HepG2 (cell line): ENCODE results near the gene ERBB3. TPM values are rescaled to one million over a fixed set of nuclear protein-coding genes. Genes with fewer than 3 reads are reported as not detected.
A peak's percentile ranks its signal among the peaks of the same experiment; 100 is the strongest.

Experiments used
- ATAC-seq: fragments of 200-7000 bp; cut with Tn5 transposase; 3 replicates; pipeline ENCODE4 v1.9.1; 2020; ENCODE audit warnings: mild to moderate bottlenecking, moderate library complexity
- BruUV-seq: library from RNA; stranded (reverse); fragments of 400-500 nt; replicated peaks from 2 replicates; lab custom pipeline; 2021; lab: Mats Ljungman, UMichigan
- CTCF ChIA-PET: fragments of 300-600 bp; formaldehyde crosslinking; extraction: SDS; loops from one replicate; lab custom pipeline; 2021; ENCODE audit warnings: low total read pairs, inconsistent platforms, low intra/inter-chr PET ratio; lab: Yijun Ruan, JAX
- POLR2A ChIA-PET: fragments of 350-600 bp; sonication (Branson Sonifier 250); formaldehyde crosslinking; loops from one replicate; lab custom pipeline; 2020; ENCODE audit warnings: antibody characterized with exemption, inconsistent platforms; lab: Yijun Ruan, JAX
- DNase-seq: peaks from one replicate; pipeline ENCODE4 v3.0.0-alpha.2; 2015; ENCODE audit warnings: low spot score
- FAIRE-seq: peaks from 3 replicates; lab custom pipeline; 2011; peaks lifted over from hg19 to GRCh38; lab: Jason Lieb, UNC
- H2AFZ ChIP-seq: one replicate; pipeline ENCODE4 v1.6.1; 2011; ENCODE audit warnings: low read length, inconsistent platforms
- H3K27ac ChIP-seq: fragments of 300-600 bp; 3 replicates; pipeline ENCODE4 v1.8.0; 2011; ENCODE audit warnings: mixed run types, mild to moderate bottlenecking, mixed read lengths, low read length, inconsistent platforms; ENCODE audit not compliant: insufficient read depth; ENCODE audit errors: extremely low read length
- H3K27me3 ChIP-seq, 2 experiments: fragments of 200-600 bp in 1 of 2; 2 replicates in 1 of 2; 3 replicates in 1 of 2; pipeline versions ENCODE4 v1.6.0 to v1.8.0; 2011; ENCODE audit warnings: low read length in 2 of 2, mild to moderate bottlenecking in 2 of 2, moderate library complexity in 2 of 2, inconsistent platforms in 1 of 2; ENCODE audit not compliant: insufficient read depth in 2 of 2, control insufficient read depth in 1 of 2
- H3K36me3 ChIP-seq, 2 experiments: fragments of 200-600 bp in 1 of 2; replicated peaks in 1 of 2; 2 replicates in 1 of 2; 3 replicates in 1 of 2; pipeline versions ENCODE4 v1.5.1 to v1.8.0; 2011; ENCODE audit warnings: low read length in 2 of 2, inconsistent platforms in 1 of 2; ENCODE audit not compliant: insufficient read depth in 2 of 2, control insufficient read depth in 1 of 2
- H3K4me1 ChIP-seq: 2 replicates; pipeline ENCODE4 v1.5.1; 2012; ENCODE audit warnings: low read length, inconsistent platforms; ENCODE audit not compliant: insufficient read depth
- H3K4me2 ChIP-seq: 2 replicates; pipeline ENCODE4 v1.6.0; 2011; ENCODE audit warnings: low read depth, low read length, inconsistent platforms
- H3K4me3 ChIP-seq, 3 experiments: fragments of 200-600 bp in 1 of 3; sonication (generic), shearing (Covaris generic) in 1 of 3; replicated peaks in 1 of 3; 2 replicates each; pipeline ENCODE4 v1.5.1; 2011 to 2016; ENCODE audit warnings: low read length in 3 of 3, inconsistent platforms in 2 of 3, low read depth in 2 of 3, mild to moderate bottlenecking in 2 of 3, control low read depth in 1 of 3, mixed read lengths in 1 of 3; ENCODE audit not compliant: insufficient read depth in 1 of 3
- H3K79me2 ChIP-seq: one replicate; pipeline ENCODE4 v1.6.1; 2011; ENCODE audit warnings: low read length, inconsistent platforms; ENCODE audit not compliant: insufficient read depth
- H3K9ac ChIP-seq: 2 replicates; pipeline ENCODE4 v1.6.0; 2011; ENCODE audit warnings: mild to moderate bottlenecking, low read depth, low read length, inconsistent platforms; ENCODE audit not compliant: insufficient read depth
- H3K9me3 ChIP-seq: 2 replicates; pipeline ENCODE4 v1.5.1; 2012; ENCODE audit warnings: mild to moderate bottlenecking, low read length
- H4K20me1 ChIP-seq: 2 replicates; pipeline ENCODE4 v1.6.0; 2011; ENCODE audit warnings: inconsistent platforms, mild to moderate bottlenecking, low read length, moderate library complexity; ENCODE audit not compliant: insufficient read depth
- CBX1 ChIP-seq: IDR thresholded peaks from one replicate; pipeline ENCODE4 v1.6.1; 2016; ENCODE audit warnings: antibody characterized with exemption, low read depth
- IRX3 ChIP-seq: sonication (generic); formaldehyde crosslinking; IDR thresholded peaks from 2 replicates; pipeline ENCODE4 v1.8.1; 2023; ENCODE audit warnings: mild to moderate bottlenecking, low read depth, missing genetic modification reagents, borderline replicate concordance
- KIAA2018 ChIP-seq: sonication (generic); formaldehyde crosslinking; IDR thresholded peaks from 2 replicates; pipeline ENCODE4 v1.5.0; 2020; ENCODE audit warnings: mild to moderate bottlenecking, missing genetic modification reagents, borderline replicate concordance
- NFIB ChIP-seq: sonication (generic); formaldehyde crosslinking; IDR thresholded peaks from 2 replicates; pipeline ENCODE4 v1.9.0; 2021; ENCODE audit warnings: missing genetic modification reagents, mild to moderate bottlenecking, borderline replicate concordance
- PRPF4 ChIP-seq: fragments of 200-400 bp; formaldehyde crosslinking; IDR thresholded peaks from 2 replicates; pipeline ENCODE4 v1.6.1; 2016; ENCODE audit warnings: low read length, low read depth; ENCODE audit not compliant: poor library complexity, severe bottlenecking
- RNF219 ChIP-seq: sonication (generic); formaldehyde crosslinking; IDR thresholded peaks from 2 replicates; pipeline ENCODE4 v1.5.0; 2020; ENCODE audit warnings: mild to moderate bottlenecking, missing genetic modification reagents
- TFE3 ChIP-seq: IDR thresholded peaks from 2 replicates; pipeline ENCODE4 v1.6.1; 2016
- TRIM22 ChIP-seq: fragments of 450-650 bp; IDR thresholded peaks from 2 replicates; pipeline ENCODE4 v1.6.1; 2017
- ZBTB1 ChIP-seq: sonication (generic); formaldehyde crosslinking; IDR thresholded peaks from 2 replicates; pipeline ENCODE4 v1.4.0; 2020; ENCODE audit warnings: missing genetic modification reagents, borderline replicate concordance
- ZNF605 ChIP-seq: sonication (generic); formaldehyde crosslinking; IDR thresholded peaks from 2 replicates; pipeline ENCODE4 v1.8.0; 2022; ENCODE audit warnings: mild to moderate bottlenecking, missing genetic modification reagents
- ZNF792 ChIP-seq: IDR thresholded peaks from 2 replicates; pipeline ENCODE4 v1.6.1; 2016
- WGBS: methylation state at CpG from one replicate; pipeline ENCODE4 v1.1.6; 2017; ENCODE audit warnings: low lambda C conversion rate; 5-methylcytosine and 5-hydroxymethylcytosine counted together
- in situ Hi-C: cut with HindIII; loops from 2 replicates; pipeline ENCODE4 v1.10.0; 2017; ENCODE audit warnings: low pct_unique_long_range_greater_than_20kb; ENCODE audit not compliant: extremely low pct_ligation_motif_present
- intact Hi-C: fragments of 100-400 bp; cut with micrococcal nuclease; formaldehyde crosslinking; loops from one replicate; pipeline ENCODE4 v1.10.0; 2022; ENCODE audit not compliant: unreplicated experiment
- polyA plus RNA-seq, 8 experiments: library from polyadenylated mRNA; depleted of rRNA in 3 of 8; stranded (reverse) in 7 of 8; unstranded in 1 of 8; fragments of >200 nt; fragmentation: Illumina TruSeq in 4 of 8; extraction: Trizol in 4 of 8; gene quantifications; 2 replicates each; pipeline versions ENCODE4 v1.2.1 to v1.2.3, GENCODE V29; 2011 to 2016; ENCODE audit warnings: low read depth in 4 of 8, missing spikeins in 1 of 8, mixed read lengths in 1 of 8; ENCODE audit not compliant: insufficient read depth in 1 of 8
- total RNA-seq, 5 experiments: library from RNA; depleted of rRNA; stranded (reverse); fragments of >200 nt; fragmentation: Illumina TruSeq; extraction: Trizol; gene quantifications; 2 replicates each; pipeline ENCODE4 v1.2.3, GENCODE V29; 2016; ENCODE audit warnings: low read depth in 1 of 5

Gene ERBB3
- total and polyA plus RNA-seq, 2 of the 13 experiments (the other 11 are each of a cell fraction or from before 2014, with no cell fraction given), result 93.6 to 358 TPM

GRCh38 chr12:56082382-56082781 lies 2.4 kb downstream of the ERBB3 start:
- Histone ChIP-seq H3K36me3 (peaks cover 21 to 39% of the 10 kb centered on the region in 2 experiments), H3K4me1 (peaks cover 62% of the 10 kb centered on the region), H3K9me3 (no peaks in the 10 kb centered on the region), H3K4me2 (peak overlapping the region; percentile 98), H3K79me2 (peaks cover 38% of the 10 kb centered on the region), H3K9ac (peak overlapping the region; percentile 96), H4K20me1 (peaks cover 14% of the 10 kb centered on the region), H3K27ac (peak overlapping the region; percentile 99), H2AFZ (no peak overlapping the region), H3K4me3 (peak overlapping the region; percentile 44 to 96 (median 91)), H3K27me3 (no peaks in the 10 kb centered on the region; a peak in 1 of 5 replicates)
- no TSS peak for BruUV-seq
- intact Hi-C loops, result no loop called here
- CTCF ChIA-PET, result no interaction called here
- FAIRE-seq (peak; percentile 56), ATAC-seq (no peak), DNase-seq (no peak)
- WGBS, result 21% methylated on average over 2 of the region's 2 CpGs
- POLR2A ChIA-PET, result interaction anchor here (0.7 to 10.2 kb wide), 24 partner anchors 9 to 554 kb away, joined by 3 to 279 read pairs (median 8); partner anchors contain the start of genes ANKRD52, COQ10A, DNAJC14 and ESYT1
- in situ Hi-C loops, result no loop called here
- TF ChIP-seq RNF219 (CRISPR knock-in tag), result no peak
- TF ChIP-seq NFIB (CRISPR knock-in tag), result no peak
- no peak for TF ChIP-seq PRPF4
- no peak for TF ChIP-seq CBX1
- no peak for TF ChIP-seq TFE3
- no peak for TF ChIP-seq ZNF792
- TF ChIP-seq ZNF605, result peak; percentile 7; the same call in 1 of the 2 replicates
- TF ChIP-seq TRIM22, result no peak
- no peak for TF ChIP-seq ZBTB1
- no peak for TF ChIP-seq KIAA2018
- TF ChIP-seq IRX3 (CRISPR knock-in tag), result no peak
